GM06990 (cell line): Measurements from ENCODE around the gene CCDC59.

Source experiments
- DNase-seq: peaks from one replicate; pipeline ENCODE4 v3.0.0-alpha.2; 2011; ENCODE audit not compliant: insufficient read length; ENCODE audit errors: extremely low read depth
- H3K27me3 ChIP-seq: replicated peaks from 2 replicates; pipeline ENCODE4 v1.6.0; 2011; ENCODE audit warnings: low read length; ENCODE audit not compliant: control insufficient read depth, insufficient read depth
- H3K36me3 ChIP-seq: 2 replicates; pipeline ENCODE4 v1.5.1; 2011; ENCODE audit warnings: low read length; ENCODE audit not compliant: control insufficient read depth, insufficient read depth
- H3K4me3 ChIP-seq: replicated peaks from 2 replicates; pipeline ENCODE4 v1.5.1; 2011; ENCODE audit warnings: low read depth, mild to moderate bottlenecking, control low read depth, low read length
- TF ChIP-seq, protein P1 (sequence below): IDR thresholded peaks from 2 replicates; pipeline ENCODE4 v1.5.1; 2011; ENCODE audit warnings: low read length, control low read depth, mild to moderate bottlenecking, inconsistent platforms; ENCODE audit not compliant: insufficient read depth, poor library complexity, severe bottlenecking

CCDC59 gene

GRCh38 chr12:82359115-82359478, 910 bp upstream of the CCDC59 start:
- peak overlapping the region; percentile 97 for H3K4me3 ChIP-seq
- DNase-seq: no peak
- H3K36me3 ChIP-seq: no peaks in the 10 kb centered on the region
- H3K27me3 ChIP-seq: no peaks in the 10 kb centered on the region
- TF ChIP-seq, protein P1, sequence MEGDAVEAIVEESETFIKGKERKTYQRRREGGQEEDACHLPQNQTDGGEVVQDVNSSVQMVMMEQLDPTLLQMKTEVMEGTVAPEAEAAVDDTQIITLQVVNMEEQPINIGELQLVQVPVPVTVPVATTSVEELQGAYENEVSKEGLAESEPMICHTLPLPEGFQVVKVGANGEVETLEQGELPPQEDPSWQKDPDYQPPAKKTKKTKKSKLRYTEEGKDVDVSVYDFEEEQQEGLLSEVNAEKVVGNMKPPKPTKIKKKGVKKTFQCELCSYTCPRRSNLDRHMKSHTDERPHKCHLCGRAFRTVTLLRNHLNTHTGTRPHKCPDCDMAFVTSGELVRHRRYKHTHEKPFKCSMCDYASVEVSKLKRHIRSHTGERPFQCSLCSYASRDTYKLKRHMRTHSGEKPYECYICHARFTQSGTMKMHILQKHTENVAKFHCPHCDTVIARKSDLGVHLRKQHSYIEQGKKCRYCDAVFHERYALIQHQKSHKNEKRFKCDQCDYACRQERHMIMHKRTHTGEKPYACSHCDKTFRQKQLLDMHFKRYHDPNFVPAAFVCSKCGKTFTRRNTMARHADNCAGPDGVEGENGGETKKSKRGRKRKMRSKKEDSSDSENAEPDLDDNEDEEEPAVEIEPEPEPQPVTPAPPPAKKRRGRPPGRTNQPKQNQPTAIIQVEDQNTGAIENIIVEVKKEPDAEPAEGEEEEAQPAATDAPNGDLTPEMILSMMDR: no peak

DNA sequence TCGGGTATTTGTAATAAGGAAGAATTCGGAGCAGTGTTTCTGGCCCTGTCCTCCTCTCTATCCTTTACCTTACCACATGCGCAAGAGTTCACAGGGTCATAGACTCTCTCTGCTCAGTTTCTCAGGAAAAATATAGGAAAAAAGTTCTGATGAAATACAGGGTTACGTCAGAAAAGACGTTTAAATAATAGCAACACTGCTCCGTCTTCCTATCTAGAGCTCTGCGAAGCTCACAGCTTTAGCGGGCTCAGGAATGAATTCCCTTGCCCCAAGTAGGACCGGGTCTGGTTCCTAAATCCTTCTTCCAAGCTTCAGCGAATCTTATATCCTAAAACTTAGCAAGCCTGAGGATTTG, 365 bp downstream of the CCDC59 start:
- H3K36me3 ChIP-seq: no peaks in the 10 kb centered on the region; the same call in 1 of the 2 replicates
- TF ChIP-seq, protein P1: no peak
- peak overlapping the region; percentile 97 for H3K4me3 ChIP-seq
- DNase-seq: no peak
- H3K27me3 ChIP-seq: no peaks in the 10 kb centered on the region

DNA sequence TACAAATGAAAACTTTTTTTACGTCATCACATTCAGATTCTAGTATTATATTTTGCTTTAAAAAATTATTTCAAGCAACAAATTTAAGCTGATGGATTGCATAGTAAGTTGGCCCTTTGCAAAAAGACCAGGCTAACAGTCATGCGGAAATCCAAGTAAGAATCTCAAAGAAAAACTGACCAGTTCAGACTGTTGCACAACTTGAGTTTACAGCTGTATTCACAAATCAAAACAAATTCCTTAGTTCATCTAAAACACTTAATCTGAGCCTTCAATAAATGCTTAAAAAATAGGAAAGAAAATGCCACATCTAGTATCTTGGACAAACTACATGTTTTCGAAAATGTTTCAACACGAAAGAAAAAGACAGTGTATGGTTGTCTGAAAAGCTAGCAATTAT, 847 bp downstream of the CCDC59 start:
- H3K36me3 ChIP-seq: no peaks in the 10 kb centered on the region; the same call in 1 of the 2 replicates
- no peaks in the 10 kb centered on the region for H3K27me3 ChIP-seq
- TF ChIP-seq, protein P1: no peak
- DNase-seq: no peak
- peak overlapping the region; percentile 97 for H3K4me3 ChIP-seq

DNA sequence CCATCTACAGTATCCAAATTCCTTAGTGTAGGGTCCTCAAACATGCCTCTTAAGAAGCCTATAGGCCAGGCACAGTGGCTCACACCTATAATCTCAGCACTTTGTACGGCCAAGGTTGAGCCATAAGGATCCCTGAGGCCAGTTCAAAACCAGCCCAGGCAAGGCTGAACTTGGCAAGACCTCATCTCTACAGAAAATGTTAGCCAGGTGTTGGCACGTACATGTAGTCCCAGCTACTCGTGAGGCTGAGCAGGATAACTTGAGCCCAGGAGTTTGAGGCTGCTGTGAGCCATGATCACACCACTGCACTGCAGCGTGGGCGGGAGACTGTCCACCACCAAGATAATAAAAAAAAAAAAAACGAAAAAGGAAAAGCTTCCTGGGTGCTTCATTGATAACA, 6.8 kb downstream of the CCDC59 start:
- no peak for DNase-seq
- H3K4me3 ChIP-seq: no peak overlapping the region
- H3K27me3 ChIP-seq: no peaks in the 10 kb centered on the region
- H3K36me3 ChIP-seq: peaks cover 4% of the 10 kb centered on the region; the same call in 1 of the 2 replicates
- TF ChIP-seq, protein P1: no peak

- TF ChIP-seq, protein P1: no peak
- Histone ChIP-seq H3K36me3 (peaks cover 4% of the 10 kb centered on the region; the same call in 1 of the 2 replicates), H3K27me3 (no peaks in the 10 kb centered on the region), H3K4me3 (no peak overlapping the region)
- DNase-seq: no peak
Observed at GRCh38 chr12:82350161-82350560, 8.0 kb downstream of the CCDC59 start.

- TF ChIP-seq, protein P1: no peak
- H3K36me3 ChIP-seq: no peaks in the 10 kb centered on the region
- no peaks in the 10 kb centered on the region for H3K27me3 ChIP-seq
- DNase-seq: no peak
- no peak overlapping the region for H3K4me3 ChIP-seq
Observed at GRCh38 chr12:82329508-82329907, 28.7 kb downstream of the CCDC59 start.
